Large intestine (tissue), 1 donor: ENCODE results near the gene EPB41. TPM values are rescaled to one million over a fixed set of nuclear protein-coding genes. Genes with fewer than 3 reads are reported as not detected.

ENCODE experiments used
- polyA plus RNA-seq: library from polyadenylated mRNA; unstranded; fragments of 120-200 nt; gene quantifications from one replicate; pipeline ENCODE4 v1.2.1, GENCODE V29; 2013

The EPB41 gene
- polyA plus RNA-seq, 1 donor: 54.0 TPM

Other genes starting within 250 kb of the EPB41 start
- 11.6 TPM for gene GMEB1, start 245.8 kb upstream of the EPB41 start, polyA plus RNA-seq
- 59.4 TPM for gene YTHDF2, start 177.6 kb upstream of the EPB41 start, polyA plus RNA-seq
- 1.5 TPM for gene OPRD1, start 102.4 kb upstream of the EPB41 start, polyA plus RNA-seq
- gene TMEM200B, start 209.3 kb downstream of the EPB41 start, polyA plus RNA-seq: 5.9 TPM